Activated CD4-positive, alpha-beta T cell treated with anti-CD3 and anti-CD28 coated beads for 36 hours (primary cell): ENCODE data around the gene CCL20. TPM values are rescaled to one million over a fixed set of nuclear protein-coding genes. Genes with fewer than 3 reads are reported as not detected.

Source experiments
- ATAC-seq: fragments of 200-7000 bp; cut with Tn5 transposase; one replicate; pipeline ENCODE4 v1.10.0; 2021; ENCODE audit warnings: mild to moderate bottlenecking, moderate library complexity
- CTCF ChIA-PET: fragments of 350-600 bp; sonication (Branson Sonifier 250); formaldehyde crosslinking; loops from one replicate; lab custom pipeline; 2021; ENCODE audit warnings: antibody characterized with exemption; lab: Charles Lee
- POLR2A ChIA-PET: fragments of 350-600 bp; sonication (Branson Sonifier 250); formaldehyde crosslinking; loops from one replicate; lab custom pipeline; 2021; ENCODE audit warnings: antibody characterized with exemption, inconsistent platforms; lab: Charles Lee
- DNase-seq: peaks from one replicate; pipeline ENCODE4 v3.0.0-alpha.2; 2020
- H3K27ac Mint-ChIP-seq: one replicate; pipeline ENCODE4 v1.8.0; 2021; ENCODE audit warnings: mixed read lengths
- H3K27me3 Mint-ChIP-seq: one replicate; pipeline ENCODE4 v1.8.0; 2021; ENCODE audit warnings: mixed read lengths
- H3K36me3 Mint-ChIP-seq: one replicate; pipeline ENCODE4 v1.8.0; 2021; ENCODE audit warnings: low read depth, mixed read lengths
- H3K4me1 Mint-ChIP-seq: one replicate; pipeline ENCODE4 v1.8.0; 2021; ENCODE audit warnings: mixed read lengths
- H3K4me3 Mint-ChIP-seq: one replicate; pipeline ENCODE4 v1.8.0; 2021; ENCODE audit warnings: mild to moderate bottlenecking, moderate library complexity, mixed read lengths
- H3K9me3 Mint-ChIP-seq: one replicate; pipeline ENCODE4 v1.8.0; 2021; ENCODE audit warnings: low read depth, mixed read lengths
- intact Hi-C, 2 experiments: fragments of 100-400 bp; cut with DNase I in 1 of 2; cut with micrococcal nuclease in 1 of 2; formaldehyde crosslinking; loops; one replicate each; pipeline versions ENCODE4 v1.14.2 to v1.15.1; 2022 to 2024; cut with DNase I, micrococcal nuclease
- total RNA-seq, 2 experiments: library from RNA; stranded (reverse); gene quantifications; one replicate each; pipeline ENCODE4 v1.2.3, GENCODE V29; 2021

CCL20 gene
- total RNA-seq, 2 experiments from 2014 or later: 7.9 to 16.2 TPM

GRCh38 chr2:227819398-227819697 is 5.7 kb downstream of the CCL20 start:
- peaks cover 20% of the 10 kb centered on the region for H3K27me3 Mint-ChIP-seq
- no peak for DNase-seq
- peaks cover 5% of the 10 kb centered on the region for H3K9me3 Mint-ChIP-seq
- intact Hi-C loops: loop anchor here (2.0 to 5.0 kb wide), 5 partner anchors 27 to 357 kb away; no protein-coding TSS in a partner anchor
- H3K4me3 Mint-ChIP-seq: no peak overlapping the region
- ATAC-seq: no peak
- ChIA-PET POLR2A (no interaction called here), CTCF (interaction anchor here (0.7 to 1.4 kb wide), 2 partner anchors 71 to 271 kb away, joined by 3 to 6 read pairs; no protein-coding TSS in a partner anchor)
- no peak overlapping the region for H3K27ac Mint-ChIP-seq
- peaks cover 24% of the 10 kb centered on the region for H3K4me1 Mint-ChIP-seq
- H3K36me3 Mint-ChIP-seq: no peaks in the 10 kb centered on the region

DNA sequence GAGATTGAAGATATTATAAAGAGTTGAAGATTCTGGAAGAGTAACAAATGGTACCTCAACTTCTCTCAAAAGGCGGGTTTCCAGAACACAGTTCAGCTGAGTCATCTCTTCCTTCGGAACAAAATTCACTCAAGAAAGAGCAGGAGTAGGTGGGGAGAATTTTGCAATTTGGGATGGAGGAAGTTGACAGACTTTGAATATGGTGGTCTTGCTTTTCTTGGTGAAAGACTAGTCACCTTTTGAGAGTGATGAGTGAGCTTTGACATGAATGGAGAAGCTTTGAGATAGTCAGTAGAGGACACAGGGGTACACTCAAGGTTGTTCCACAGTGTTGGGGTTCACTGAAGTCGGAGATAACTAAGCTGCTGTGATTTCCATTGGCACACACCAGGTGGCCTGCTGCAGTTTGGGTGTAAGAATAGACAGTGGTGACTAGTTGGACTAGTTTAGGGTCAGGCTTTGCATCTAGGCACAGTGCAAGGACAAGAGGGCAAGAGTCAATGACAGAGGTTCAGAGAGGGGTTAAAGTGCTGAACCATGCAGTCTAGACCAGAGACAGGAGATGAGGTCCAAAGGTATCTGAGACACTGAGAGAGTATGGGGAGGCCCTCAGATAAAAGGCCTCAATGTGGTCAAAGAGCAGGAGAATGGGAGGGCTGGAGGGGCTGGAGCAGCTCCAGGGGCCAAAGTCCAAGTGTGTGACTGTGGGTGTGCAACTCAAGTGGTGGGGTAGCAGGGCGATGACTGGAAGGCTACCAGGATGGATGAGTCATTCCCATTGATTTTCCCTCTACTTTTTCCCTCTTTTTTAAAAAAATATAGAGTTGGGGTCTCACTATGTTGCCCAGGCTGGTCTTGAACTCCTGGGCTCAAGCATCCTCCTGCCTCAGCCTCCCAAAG is 7.7 kb downstream of the CCL20 start:
- Mint-ChIP-seq H3K4me1 (peaks cover 29% of the 10 kb centered on the region), H3K36me3 (no peaks in the 10 kb centered on the region), H3K4me3 (no peak overlapping the region), H3K27ac (no peak overlapping the region), H3K27me3 (peaks cover 17% of the 10 kb centered on the region), H3K9me3 (peaks cover 5% of the 10 kb centered on the region)
- DNase-seq (no peak), ATAC-seq (no peak)
- ChIA-PET CTCF (no interaction called here), POLR2A (no interaction called here)
- intact Hi-C loops: no loop called here

GRCh38 chr2:227822416-227823003 is 8.9 kb downstream of the CCL20 start:
- peaks cover 5% of the 10 kb centered on the region for H3K9me3 Mint-ChIP-seq
- no peaks in the 10 kb centered on the region for H3K36me3 Mint-ChIP-seq
- H3K4me1 Mint-ChIP-seq: peaks cover 32% of the 10 kb centered on the region

DNA sequence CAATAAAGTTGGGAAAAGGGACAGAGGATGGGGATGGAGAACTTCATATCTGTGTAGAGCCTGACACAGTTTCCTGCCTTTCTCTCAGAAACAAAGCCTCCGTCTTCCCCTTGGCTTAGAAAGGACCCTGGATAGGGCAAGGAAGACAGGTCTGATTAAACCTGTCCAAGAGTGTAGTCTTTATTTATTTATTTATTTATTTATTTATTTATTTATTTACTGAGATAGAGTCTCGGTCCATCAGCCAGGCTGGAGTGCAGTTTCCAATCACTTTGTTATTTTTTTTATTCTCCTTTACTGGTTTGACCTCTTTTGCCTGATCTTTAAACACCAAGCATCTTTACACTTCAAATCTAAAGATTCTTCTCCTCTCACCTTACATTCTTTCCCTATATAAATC is 10.3 kb downstream of the CCL20 start:
- no peak overlapping the region for H3K4me3 Mint-ChIP-seq

More at GRCh38 chr2:227822416-227823003, 8.9 kb downstream of the CCL20 start:
- intact Hi-C loops: no loop called here
- Mint-ChIP-seq H3K27ac (no peak overlapping the region), H3K4me3 (no peak overlapping the region), H3K27me3 (peaks cover 17% of the 10 kb centered on the region)
- ChIA-PET CTCF (no interaction called here), POLR2A (no interaction called here)
- ATAC-seq (no peak), DNase-seq (no peak)

DNA sequence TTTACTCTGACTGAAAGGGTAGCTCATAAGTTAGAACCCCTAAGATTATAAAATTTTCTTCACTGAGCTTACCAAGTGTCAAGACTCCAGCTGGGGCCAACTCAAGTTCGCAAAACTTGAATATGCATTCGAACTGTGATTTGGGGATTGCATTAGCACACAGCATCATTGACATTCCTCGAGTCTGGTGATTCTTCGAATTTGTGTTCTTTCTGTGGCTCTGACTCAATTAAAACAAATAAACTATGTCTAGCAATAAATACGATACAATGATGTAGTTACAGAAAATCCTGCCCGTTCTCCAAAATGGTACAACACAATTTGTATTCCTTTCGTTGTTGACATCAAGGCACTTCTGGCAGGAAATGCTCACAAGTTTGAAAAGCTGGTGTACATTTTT is 11.1 kb downstream of the CCL20 start:
- H3K27ac Mint-ChIP-seq: no peak overlapping the region
- peaks cover 17% of the 10 kb centered on the region for H3K27me3 Mint-ChIP-seq
- intact Hi-C loops: no loop called here
- ChIA-PET CTCF (no interaction called here), POLR2A (no interaction called here)
- peaks cover 5% of the 10 kb centered on the region for H3K9me3 Mint-ChIP-seq
- H3K4me1 Mint-ChIP-seq: peaks cover 15% of the 10 kb centered on the region
- ATAC-seq (no peak), DNase-seq (no peak)
- H3K36me3 Mint-ChIP-seq: no peaks in the 10 kb centered on the region
- H3K4me3 Mint-ChIP-seq: no peak overlapping the region

More for the DNA sequence above, 10.3 kb downstream of the CCL20 start:
- ChIA-PET POLR2A (no interaction called here), CTCF (no interaction called here)
- no peak for ATAC-seq
- peaks cover 5% of the 10 kb centered on the region for H3K9me3 Mint-ChIP-seq
- no peaks in the 10 kb centered on the region for H3K36me3 Mint-ChIP-seq
- peaks cover 17% of the 10 kb centered on the region for H3K27me3 Mint-ChIP-seq
- H3K4me1 Mint-ChIP-seq: peaks cover 18% of the 10 kb centered on the region
- intact Hi-C loops: no loop called here
- H3K27ac Mint-ChIP-seq: no peak overlapping the region
- DNase-seq: no peak

DNA sequence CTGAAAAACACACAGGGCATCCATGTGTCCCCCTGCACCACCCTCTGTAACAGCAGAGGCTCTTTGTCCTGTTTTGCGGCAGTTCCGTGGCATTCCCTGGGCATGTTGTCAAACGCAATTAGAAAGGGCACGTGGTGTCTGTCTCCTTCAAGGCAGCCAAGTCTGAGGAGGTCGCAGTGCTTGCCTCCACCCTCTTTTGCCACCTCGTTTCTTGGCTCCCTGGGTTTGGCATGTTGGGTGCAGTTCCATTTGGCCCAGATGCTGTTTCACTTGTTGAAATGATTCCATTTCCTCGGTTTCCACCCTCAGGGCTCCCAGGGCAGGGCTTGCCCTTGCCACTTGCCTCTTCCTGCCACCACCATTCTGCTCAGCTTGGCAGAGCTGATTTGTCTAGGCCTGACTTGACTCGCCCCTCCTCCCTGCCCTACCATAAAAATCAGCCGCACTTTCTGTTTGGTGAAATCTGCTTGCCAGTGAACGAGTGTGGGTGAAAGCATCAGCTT is 12.4 kb downstream of the CCL20 start:
- POLR2A ChIA-PET: no interaction called here
- CTCF ChIA-PET: interaction anchor here (0.7 kb wide), 1 partner anchor 36 kb away, joined by 3 read pairs; no protein-coding TSS in a partner anchor
- Mint-ChIP-seq H3K4me3 (no peak overlapping the region), H3K36me3 (no peaks in the 10 kb centered on the region), H3K27ac (no peak overlapping the region), H3K9me3 (peaks cover 3% of the 10 kb centered on the region), H3K4me1 (peaks cover 10% of the 10 kb centered on the region), H3K27me3 (peaks cover 12% of the 10 kb centered on the region)
- peak; percentile 12 for DNase-seq
- ATAC-seq: no peak
- intact Hi-C loops: no loop called here

DNA sequence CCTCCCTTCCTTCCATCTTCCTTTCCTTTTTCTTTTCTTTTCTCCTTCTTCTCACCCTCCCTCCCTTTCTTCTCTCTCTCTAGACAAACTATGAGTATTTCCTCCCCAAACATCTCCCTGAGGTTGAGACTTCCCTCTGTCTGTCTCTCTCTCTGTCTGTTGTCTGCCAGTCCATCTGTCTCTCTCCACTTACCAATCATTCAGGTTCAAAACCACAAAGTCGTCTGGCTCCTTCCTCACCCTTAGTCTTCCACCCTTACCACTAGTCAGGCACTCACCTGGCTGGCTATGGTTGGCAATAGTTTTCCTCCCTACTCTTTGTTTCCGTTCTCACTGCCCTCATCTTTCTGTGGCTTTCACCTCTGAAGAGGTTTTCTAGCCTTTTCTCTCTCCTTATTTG is 12.9 kb downstream of the CCL20 start:
- H3K4me1 Mint-ChIP-seq: peaks cover 9% of the 10 kb centered on the region
- H3K27ac Mint-ChIP-seq: no peak overlapping the region
- H3K27me3 Mint-ChIP-seq: peaks cover 8% of the 10 kb centered on the region
- ATAC-seq: no peak
- DNase-seq: no peak
- H3K9me3 Mint-ChIP-seq: no peaks in the 10 kb centered on the region
- CTCF ChIA-PET: interaction anchor here (0.7 kb wide), 1 partner anchor 36 kb away, joined by 3 read pairs; no protein-coding TSS in a partner anchor
- no peaks in the 10 kb centered on the region for H3K36me3 Mint-ChIP-seq
- POLR2A ChIA-PET: no interaction called here
- intact Hi-C loops: no loop called here
- no peak overlapping the region for H3K4me3 Mint-ChIP-seq

DNA sequence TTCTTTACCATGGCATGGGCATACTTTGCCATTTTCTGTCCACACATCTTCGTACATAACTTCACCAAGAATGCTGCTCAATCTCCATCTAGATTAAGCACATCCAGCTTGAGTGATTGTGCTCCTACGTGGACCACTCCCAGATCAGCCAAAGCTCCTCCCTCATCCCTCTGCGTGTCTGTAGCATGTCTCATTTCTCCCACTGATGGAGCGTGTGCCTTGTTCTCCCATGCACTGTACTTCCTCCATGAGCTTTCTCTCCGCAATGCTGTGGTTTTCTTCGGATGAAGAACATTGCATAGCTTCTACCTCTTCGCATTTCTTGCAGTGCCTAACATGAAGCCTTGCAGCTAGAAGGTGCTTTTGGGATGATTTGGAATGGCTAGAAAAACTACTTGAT is 13.5 kb downstream of the CCL20 start:
- no peaks in the 10 kb centered on the region for H3K9me3 Mint-ChIP-seq
- H3K4me3 Mint-ChIP-seq: no peak overlapping the region
- DNase-seq (no peak), ATAC-seq (no peak)
- H3K27me3 Mint-ChIP-seq: peaks cover 8% of the 10 kb centered on the region
- no peak overlapping the region for H3K27ac Mint-ChIP-seq
- no peaks in the 10 kb centered on the region for H3K36me3 Mint-ChIP-seq
- CTCF ChIA-PET: no interaction called here
- POLR2A ChIA-PET: no interaction called here
- intact Hi-C loops: no loop called here
- H3K4me1 Mint-ChIP-seq: peaks cover 9% of the 10 kb centered on the region

DNA sequence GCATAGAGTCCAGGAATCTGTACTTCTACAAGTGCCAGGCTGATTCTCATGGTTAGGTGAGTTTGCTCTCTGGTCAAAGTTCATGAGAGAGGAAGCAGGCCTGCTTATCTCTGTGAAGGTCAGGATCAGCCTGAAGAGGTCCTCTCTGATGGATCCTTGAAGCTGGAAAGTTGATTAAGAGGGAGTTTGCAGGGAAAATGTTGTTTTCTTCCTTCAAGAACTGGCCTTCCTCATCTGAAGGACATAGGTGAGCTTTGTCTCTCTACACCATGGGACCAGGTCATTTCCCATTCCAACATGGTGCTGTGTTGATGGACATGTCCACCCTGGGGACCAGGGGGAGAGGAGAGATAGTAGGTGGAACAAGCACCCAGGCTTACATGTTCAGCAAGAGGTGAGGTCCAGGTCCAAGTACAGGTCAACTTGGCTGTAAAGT is 14.9 kb downstream of the CCL20 start:
- CTCF ChIA-PET: no interaction called here
- Mint-ChIP-seq H3K4me1 (peaks cover 9% of the 10 kb centered on the region), H3K9me3 (no peaks in the 10 kb centered on the region), H3K36me3 (no peaks in the 10 kb centered on the region), H3K27me3 (peaks cover 2% of the 10 kb centered on the region), H3K4me3 (no peak overlapping the region), H3K27ac (no peak overlapping the region)
- no peak for ATAC-seq
- POLR2A ChIA-PET: no interaction called here
- intact Hi-C loops: no loop called here
- no peak for DNase-seq

- Mint-ChIP-seq H3K36me3 (no peaks in the 10 kb centered on the region), H3K27me3 (no peaks in the 10 kb centered on the region), H3K27ac (no peak overlapping the region), H3K4me3 (no peak overlapping the region), H3K9me3 (no peaks in the 10 kb centered on the region), H3K4me1 (peaks cover 9% of the 10 kb centered on the region)
- POLR2A ChIA-PET: no interaction called here
- intact Hi-C loops: no loop called here
- CTCF ChIA-PET: no interaction called here
- ATAC-seq: no peak
- no peak for DNase-seq
Observed at GRCh38 chr2:227829337-227829736, 15.7 kb downstream of the CCL20 start.

DNA sequence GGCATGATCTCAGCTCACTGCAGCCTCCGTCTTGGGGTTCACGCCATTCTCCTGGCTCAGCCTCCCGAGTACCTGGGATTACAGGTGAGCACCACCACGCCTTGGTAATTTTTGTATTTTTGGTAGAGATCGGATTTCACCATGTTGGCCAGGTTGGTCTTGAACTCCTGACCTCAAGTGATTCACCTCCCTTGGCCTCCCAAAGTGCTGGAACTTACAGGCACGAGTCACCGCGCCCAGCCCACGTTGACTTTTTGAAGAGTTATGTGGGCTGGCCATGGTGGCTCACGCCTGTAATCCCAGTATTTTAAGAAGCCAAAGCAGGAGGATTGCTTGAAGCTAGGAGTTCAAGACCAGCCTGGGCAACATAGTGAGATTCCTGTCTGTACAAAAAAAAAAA is 20.8 kb downstream of the CCL20 start:
- Mint-ChIP-seq H3K27me3 (peaks cover 2% of the 10 kb centered on the region), H3K36me3 (no peaks in the 10 kb centered on the region), H3K9me3 (no peaks in the 10 kb centered on the region), H3K4me3 (no peak overlapping the region), H3K4me1 (no peaks in the 10 kb centered on the region), H3K27ac (no peak overlapping the region)
- DNase-seq (no peak), ATAC-seq (no peak)
- POLR2A ChIA-PET: interaction anchor here (0.7 kb wide), 1 partner anchor 26 kb away, joined by 3 read pairs; no protein-coding TSS in a partner anchor
- CTCF ChIA-PET: no interaction called here
- intact Hi-C loops: no loop called here
